ENCODE results near the gene TSSC4.

Gene TSSC4

DNA sequence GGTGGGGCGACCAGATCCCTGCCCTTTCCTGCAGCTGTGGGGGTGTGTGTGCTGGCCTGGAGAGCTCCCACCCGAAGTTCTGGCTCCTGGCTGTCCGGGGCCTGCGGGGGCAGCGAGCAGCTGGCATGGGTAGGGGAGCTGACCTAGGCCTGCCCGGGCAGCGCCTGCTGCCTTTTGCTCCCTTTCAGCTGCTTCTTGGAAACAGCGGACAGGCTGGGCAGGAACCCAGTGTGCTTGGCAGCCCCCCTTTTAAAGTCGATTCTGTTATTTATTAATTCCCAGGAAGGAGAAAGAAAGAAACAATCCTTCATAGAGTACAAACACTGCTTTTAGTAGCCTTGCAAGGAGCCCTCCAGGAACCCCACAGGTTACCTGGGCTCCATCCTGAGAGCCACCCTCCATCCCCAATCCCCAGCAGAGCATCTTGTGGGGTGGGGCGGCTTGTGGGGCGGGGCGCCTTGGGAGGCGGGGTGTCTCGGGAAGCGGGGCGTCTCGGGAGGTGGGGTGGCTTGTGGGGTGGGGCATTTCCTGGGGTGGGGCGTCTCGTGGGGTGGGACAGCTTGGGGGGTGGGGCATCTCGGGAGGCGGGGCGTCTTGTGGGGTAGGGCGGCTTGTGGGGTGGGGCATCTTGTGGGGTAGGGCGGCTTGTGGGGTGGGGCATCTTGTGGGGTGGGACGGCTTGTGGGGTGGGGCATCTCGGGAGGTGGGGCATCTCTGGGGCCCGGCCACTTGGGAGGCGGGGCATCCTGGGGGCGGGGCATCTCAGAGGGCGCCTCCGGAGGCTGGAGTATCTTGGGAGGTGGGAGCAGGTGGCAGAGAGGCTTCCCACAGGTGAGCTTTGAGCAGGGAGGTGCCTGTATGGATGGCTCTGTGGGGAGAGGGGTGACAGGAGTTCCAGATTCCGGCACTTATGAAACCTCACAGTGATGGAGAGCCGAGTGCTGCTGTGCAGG lies 16.4 kb upstream of the TSSC4 start:
- no peak for DNase-seq (ENCODE audit: low read depth in 1 of 2, low spot score in 1 of 2)
- Histone ChIP-seq H3K27me3 (ENCODE audit: insufficient read depth, poor library complexity, severe bottlenecking) (no peaks in the 10 kb centered on the region), H3K4me3 (replicated peaks; ENCODE audit: insufficient read depth, low read length) (no peak overlapping the region), H3K27ac (replicated peaks) (no peak overlapping the region)
- TF ChIP-seq GABPA (IDR thresholded peaks at IDR 0.05; ENCODE audit: low read depth) (no peak), POLR2AphosphoS5 (IDR thresholded peaks at IDR 0.05; ENCODE audit: low read depth) (no peak), SPI1 (IDR thresholded peaks at IDR 0.05; ENCODE audit: borderline replicate concordance, low read depth) (no peak)
- TF ChIP-seq, protein P1, sequence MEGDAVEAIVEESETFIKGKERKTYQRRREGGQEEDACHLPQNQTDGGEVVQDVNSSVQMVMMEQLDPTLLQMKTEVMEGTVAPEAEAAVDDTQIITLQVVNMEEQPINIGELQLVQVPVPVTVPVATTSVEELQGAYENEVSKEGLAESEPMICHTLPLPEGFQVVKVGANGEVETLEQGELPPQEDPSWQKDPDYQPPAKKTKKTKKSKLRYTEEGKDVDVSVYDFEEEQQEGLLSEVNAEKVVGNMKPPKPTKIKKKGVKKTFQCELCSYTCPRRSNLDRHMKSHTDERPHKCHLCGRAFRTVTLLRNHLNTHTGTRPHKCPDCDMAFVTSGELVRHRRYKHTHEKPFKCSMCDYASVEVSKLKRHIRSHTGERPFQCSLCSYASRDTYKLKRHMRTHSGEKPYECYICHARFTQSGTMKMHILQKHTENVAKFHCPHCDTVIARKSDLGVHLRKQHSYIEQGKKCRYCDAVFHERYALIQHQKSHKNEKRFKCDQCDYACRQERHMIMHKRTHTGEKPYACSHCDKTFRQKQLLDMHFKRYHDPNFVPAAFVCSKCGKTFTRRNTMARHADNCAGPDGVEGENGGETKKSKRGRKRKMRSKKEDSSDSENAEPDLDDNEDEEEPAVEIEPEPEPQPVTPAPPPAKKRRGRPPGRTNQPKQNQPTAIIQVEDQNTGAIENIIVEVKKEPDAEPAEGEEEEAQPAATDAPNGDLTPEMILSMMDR (IDR thresholded peaks at IDR 0.05; ENCODE audit: insufficient read depth, low read length) = no peak
- TF ChIP-seq, protein P2, sequence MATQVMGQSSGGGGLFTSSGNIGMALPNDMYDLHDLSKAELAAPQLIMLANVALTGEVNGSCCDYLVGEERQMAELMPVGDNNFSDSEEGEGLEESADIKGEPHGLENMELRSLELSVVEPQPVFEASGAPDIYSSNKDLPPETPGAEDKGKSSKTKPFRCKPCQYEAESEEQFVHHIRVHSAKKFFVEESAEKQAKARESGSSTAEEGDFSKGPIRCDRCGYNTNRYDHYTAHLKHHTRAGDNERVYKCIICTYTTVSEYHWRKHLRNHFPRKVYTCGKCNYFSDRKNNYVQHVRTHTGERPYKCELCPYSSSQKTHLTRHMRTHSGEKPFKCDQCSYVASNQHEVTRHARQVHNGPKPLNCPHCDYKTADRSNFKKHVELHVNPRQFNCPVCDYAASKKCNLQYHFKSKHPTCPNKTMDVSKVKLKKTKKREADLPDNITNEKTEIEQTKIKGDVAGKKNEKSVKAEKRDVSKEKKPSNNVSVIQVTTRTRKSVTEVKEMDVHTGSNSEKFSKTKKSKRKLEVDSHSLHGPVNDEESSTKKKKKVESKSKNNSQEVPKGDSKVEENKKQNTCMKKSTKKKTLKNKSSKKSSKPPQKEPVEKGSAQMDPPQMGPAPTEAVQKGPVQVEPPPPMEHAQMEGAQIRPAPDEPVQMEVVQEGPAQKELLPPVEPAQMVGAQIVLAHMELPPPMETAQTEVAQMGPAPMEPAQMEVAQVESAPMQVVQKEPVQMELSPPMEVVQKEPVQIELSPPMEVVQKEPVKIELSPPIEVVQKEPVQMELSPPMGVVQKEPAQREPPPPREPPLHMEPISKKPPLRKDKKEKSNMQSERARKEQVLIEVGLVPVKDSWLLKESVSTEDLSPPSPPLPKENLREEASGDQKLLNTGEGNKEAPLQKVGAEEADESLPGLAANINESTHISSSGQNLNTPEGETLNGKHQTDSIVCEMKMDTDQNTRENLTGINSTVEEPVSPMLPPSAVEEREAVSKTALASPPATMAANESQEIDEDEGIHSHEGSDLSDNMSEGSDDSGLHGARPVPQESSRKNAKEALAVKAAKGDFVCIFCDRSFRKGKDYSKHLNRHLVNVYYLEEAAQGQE (IDR thresholded peaks at IDR 0.05; ENCODE audit: insufficient replicate concordance, low read depth) = no peak

DNA sequence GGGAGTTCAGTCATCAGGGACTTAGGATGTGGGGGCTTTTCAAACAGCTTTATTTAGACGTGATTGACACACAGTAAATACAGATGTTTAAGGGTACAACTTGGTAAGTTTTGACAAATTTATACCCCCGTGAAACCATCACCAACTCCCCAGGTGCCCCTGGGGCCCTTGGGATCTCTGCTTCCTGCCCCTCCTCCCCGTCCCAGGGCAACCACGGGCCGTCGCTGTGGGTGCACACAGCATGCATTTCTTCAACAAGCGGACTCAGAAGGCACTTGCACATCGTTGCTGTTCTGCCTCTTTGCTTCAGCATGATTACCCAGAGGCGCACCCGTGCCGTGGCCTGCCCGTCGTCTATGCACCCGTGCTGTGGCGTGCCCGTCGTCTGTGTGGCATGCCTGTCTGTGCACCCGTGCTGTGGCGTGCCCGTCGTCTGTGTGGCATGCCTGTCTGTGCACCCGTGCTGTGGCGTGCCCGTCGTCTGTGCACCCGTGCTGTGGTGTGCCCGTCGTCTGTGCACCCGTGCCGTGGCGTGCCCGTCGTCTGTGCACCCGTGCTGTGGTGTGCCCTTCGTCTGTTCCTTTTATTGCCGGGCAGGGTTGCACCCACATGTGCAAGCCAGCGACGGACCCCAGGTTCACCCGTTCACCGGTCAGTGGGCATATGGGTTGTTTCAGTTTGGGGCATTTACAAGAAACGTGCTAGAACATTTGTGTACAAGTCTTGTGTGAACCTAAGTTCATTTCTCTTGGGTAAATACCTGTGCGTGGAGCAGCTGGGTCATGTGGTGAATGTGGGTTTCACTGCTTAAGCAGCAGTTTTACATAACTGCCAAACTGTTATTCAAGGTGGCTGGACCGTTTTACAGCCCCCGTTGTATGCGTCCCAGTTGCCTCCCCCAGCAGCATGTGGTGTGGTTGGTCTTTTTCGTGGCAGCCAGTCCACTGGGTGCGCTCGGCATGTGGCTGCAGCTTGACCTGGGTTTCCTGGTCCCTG lies 15.1 kb upstream of the TSSC4 start:
- TF ChIP-seq GABPA (IDR thresholded peaks at IDR 0.05; ENCODE audit: low read depth) (no peak), POLR2AphosphoS5 (IDR thresholded peaks at IDR 0.05; ENCODE audit: low read depth) (no peak), SPI1 (IDR thresholded peaks at IDR 0.05; ENCODE audit: borderline replicate concordance, low read depth) (no peak)
- TF ChIP-seq, protein P2 (IDR thresholded peaks at IDR 0.05; ENCODE audit: insufficient replicate concordance, low read depth) = no peak
- TF ChIP-seq, protein P1 (IDR thresholded peaks at IDR 0.05; ENCODE audit: insufficient read depth, low read length) = no peak
- no peak for DNase-seq (ENCODE audit: low read depth in 1 of 2, low spot score in 1 of 2)
- no peak overlapping the region for H3K27ac ChIP-seq (replicated peaks)
- H3K27me3 ChIP-seq (ENCODE audit: insufficient read depth, poor library complexity, severe bottlenecking) = no peaks in the 10 kb centered on the region
- no peak overlapping the region for H3K4me3 ChIP-seq (replicated peaks; ENCODE audit: insufficient read depth, low read length)

DNA sequence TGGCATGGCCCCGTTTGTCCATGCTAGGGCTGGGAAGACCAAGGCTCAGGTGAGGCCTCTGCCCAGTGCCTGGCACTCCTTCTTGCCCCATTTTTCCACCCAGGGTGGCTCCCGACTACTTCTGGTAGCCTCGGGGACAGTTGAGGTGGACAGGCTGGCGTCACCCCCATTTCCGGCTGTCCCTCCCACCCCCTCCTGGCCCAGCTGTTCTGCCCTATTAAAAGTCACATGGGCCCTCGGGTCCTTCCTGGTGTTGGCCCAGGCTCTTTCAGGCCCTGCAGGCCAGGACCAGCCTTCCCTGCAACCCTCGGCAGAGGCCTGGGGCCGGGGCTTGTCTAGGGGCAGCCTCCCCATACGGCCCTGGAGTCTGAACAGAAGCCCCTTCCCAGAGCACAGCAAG lies 14.0 kb upstream of the TSSC4 start:
- Histone ChIP-seq H3K27me3 (ENCODE audit: insufficient read depth, poor library complexity, severe bottlenecking) (no peaks in the 10 kb centered on the region), H3K4me3 (replicated peaks; ENCODE audit: insufficient read depth, low read length) (no peak overlapping the region), H3K27ac (replicated peaks) (no peak overlapping the region)
- no peak for DNase-seq (ENCODE audit: low read depth in 1 of 2, low spot score in 1 of 2)
- TF ChIP-seq POLR2AphosphoS5 (IDR thresholded peaks at IDR 0.05; ENCODE audit: low read depth) (no peak), GABPA (IDR thresholded peaks at IDR 0.05; ENCODE audit: low read depth) (no peak), SPI1 (IDR thresholded peaks at IDR 0.05; ENCODE audit: borderline replicate concordance, low read depth) (no peak)
- TF ChIP-seq, protein P2 (IDR thresholded peaks at IDR 0.05; ENCODE audit: insufficient replicate concordance, low read depth) = no peak
- TF ChIP-seq, protein P1 (IDR thresholded peaks at IDR 0.05; ENCODE audit: insufficient read depth, low read length) = no peak

All from HL-60 (cell line).